GM18520 (cell line): ENCODE results near the gene SMPX.
"Not testable (repeated sequence)": the region's sequence is repeated elsewhere in the genome, so short reads cannot be mapped to it uniquely, and the experiment has no call there.

Source experiments
- ATAC-seq: cut with Tn5 transposase; IDR thresholded peaks from one replicate; pipeline ENCODE4 v1.9.1; 2021; ENCODE audit not compliant: unreplicated experiment

Gene SMPX

GRCh38 chrX:21757960-21758359, at the start of gene SMPX:
SMPX (minus strand) TSS chrX:21758116; CDS start chrX:21754290, 3,826 bp downstream.
- no peak for ATAC-seq

- ATAC-seq, result no peak
These were observed 48.8 kb upstream of the SMPX start for GRCh38 chrX:21806691-21807090.

- no peak for ATAC-seq
These were observed 44.9 kb upstream of the SMPX start for GRCh38 chrX:21802839-21803238.

- no peak for ATAC-seq
These were observed 44.2 kb upstream of the SMPX start for GRCh38 chrX:21802054-21802670.

- no peak for ATAC-seq
These were observed 42.4 kb upstream of the SMPX start for GRCh38 chrX:21800344-21800770.

- ATAC-seq, result no peak
These were observed 41.9 kb upstream of the SMPX start for GRCh38 chrX:21799767-21800166.

GRCh38 chrX:21798677-21799219, 40.8 kb upstream of the SMPX start:
- ATAC-seq, result peak; percentile 93

GRCh38 chrX:21781976-21782375, 24.1 kb upstream of the SMPX start:
- ATAC-seq, result no peak

- ATAC-seq, result no peak
These were observed 23.6 kb upstream of the SMPX start for GRCh38 chrX:21781525-21781924.

- ATAC-seq, result no peak
These were observed 21.2 kb upstream of the SMPX start for GRCh38 chrX:21779095-21779494.

- ATAC-seq, result no peak
These were observed 20.3 kb upstream of the SMPX start for GRCh38 chrX:21778236-21778635.

GRCh38 chrX:21775128-21775527, 17.2 kb upstream of the SMPX start:
- not testable (repeated sequence) for ATAC-seq

GRCh38 chrX:21773036-21773435, 15.1 kb upstream of the SMPX start:
- not testable (repeated sequence) for ATAC-seq

- no peak for ATAC-seq
These were observed 12.9 kb upstream of the SMPX start for GRCh38 chrX:21770631-21771321.

GRCh38 chrX:21766101-21766500, 8.2 kb upstream of the SMPX start:
- no peak for ATAC-seq

- no peak for ATAC-seq
These were observed 6.1 kb upstream of the SMPX start for GRCh38 chrX:21764008-21764407.

GRCh38 chrX:21758488-21758887, 572 bp upstream of the SMPX start:
- no peak for ATAC-seq

- no peak for ATAC-seq
These were observed 959 bp downstream of the SMPX start for GRCh38 chrX:21756785-21757529.

GRCh38 chrX:21749924-21750323, 8.0 kb downstream of the SMPX start:
- ATAC-seq, result no peak

GRCh38 chrX:21748235-21748634, 9.7 kb downstream of the SMPX start:
- no peak for ATAC-seq

- ATAC-seq, result no peak
These were observed 10.4 kb downstream of the SMPX start for GRCh38 chrX:21747558-21747957.

GRCh38 chrX:21745756-21746155, 12.2 kb downstream of the SMPX start:
- no peak for ATAC-seq
